GM23248 (cell line): ENCODE measurements around the gene CNN2. TPM values are rescaled to one million over a fixed set of nuclear protein-coding genes. Genes with fewer than 3 reads are reported as not detected.
A peak's percentile ranks its signal among the peaks of the same experiment; 100 is the strongest.

Source experiments
- DNase-seq: peaks from one replicate; pipeline ENCODE4 v3.0.0-alpha.2; 2015
- H2AFZ ChIP-seq: fragments of 200-600 bp; sonication (generic); 2 replicates; pipeline ENCODE4 v1.6.1; 2016; ENCODE audit warnings: antibody characterized with exemption
- H3F3A ChIP-seq: fragments of 200-600 bp; sonication (generic); 2 replicates; pipeline ENCODE4 v1.6.1; 2016; ENCODE audit warnings: mild to moderate bottlenecking, antibody characterized with exemption, mixed run types; ENCODE audit not compliant: insufficient read depth
- H3K27ac ChIP-seq: fragments of 200-600 bp; sonication (generic); 2 replicates; pipeline ENCODE4 v1.5.1; 2016; ENCODE audit warnings: mild to moderate bottlenecking
- H3K27me3 ChIP-seq: fragments of 200-600 bp; sonication (generic); replicated peaks from 2 replicates; pipeline ENCODE4 v1.6.1; 2016; ENCODE audit warnings: mild to moderate bottlenecking; ENCODE audit not compliant: insufficient read depth
- H3K36me3 ChIP-seq: fragments of 200-600 bp; sonication (generic); 2 replicates; pipeline ENCODE4 v1.6.1; 2016; ENCODE audit warnings: low read depth, mild to moderate bottlenecking
- H3K4me1 ChIP-seq: fragments of 200-600 bp; sonication (generic); 2 replicates; pipeline ENCODE4 v1.6.1; 2016; ENCODE audit warnings: mild to moderate bottlenecking; ENCODE audit not compliant: insufficient read depth
- H3K4me2 ChIP-seq: fragments of 200-600 bp; sonication (generic); one replicate; pipeline ENCODE4 v1.6.1; 2016; ENCODE audit warnings: mild to moderate bottlenecking; ENCODE audit not compliant: unreplicated experiment
- H3K4me3 ChIP-seq: fragments of 200-600 bp; sonication (generic); 2 replicates; pipeline ENCODE4 v1.5.1; 2016; ENCODE audit warnings: mild to moderate bottlenecking
- H3K79me2 ChIP-seq: fragments of 200-600 bp; sonication (generic); 2 replicates; pipeline ENCODE4 v1.6.1; 2016; ENCODE audit warnings: mild to moderate bottlenecking; ENCODE audit not compliant: insufficient read depth
- H3K9ac ChIP-seq: fragments of 200-600 bp; sonication (generic); 2 replicates; pipeline ENCODE4 v1.6.1; 2016; ENCODE audit warnings: mild to moderate bottlenecking
- H3K9me2 ChIP-seq: fragments of 200-600 bp; sonication (generic); 2 replicates; pipeline ENCODE4 v1.6.1; 2016; ENCODE audit warnings: mixed run types, mild to moderate bottlenecking, moderate library complexity; ENCODE audit not compliant: insufficient read depth
- H3K9me3 ChIP-seq: fragments of 200-600 bp; sonication (generic); one replicate; pipeline ENCODE4 v1.6.1; 2017; ENCODE audit warnings: low read depth
- H4K20me1 ChIP-seq: fragments of 200-600 bp; sonication (generic); 2 replicates; pipeline ENCODE4 v1.6.0; 2016; ENCODE audit not compliant: insufficient read depth
- EZH2 ChIP-seq: fragments of 200-600 bp; sonication (generic); IDR thresholded peaks from 2 replicates; pipeline ENCODE4 v1.6.1; 2018; ENCODE audit warnings: antibody characterized with exemption, mild to moderate bottlenecking; ENCODE audit not compliant: insufficient read depth, poor library complexity, severe bottlenecking
- EZH2phosphoT487 ChIP-seq: fragments of 200-600 bp; sonication (generic); IDR thresholded peaks from 2 replicates; pipeline ENCODE4 v1.6.1; 2018; ENCODE audit warnings: antibody characterized with exemption, moderate library complexity, mild to moderate bottlenecking, low read depth; ENCODE audit not compliant: insufficient read depth
- WGBS, 2 experiments: methylation state at CpG; one replicate each; pipeline ENCODE4 v1.1.6; 2015 to 2017; ENCODE audit warnings: low lambda C conversion rate in 2 of 2, low coverage in 1 of 2; ENCODE audit errors: missing lambda C conversion rate in 2 of 2; 5-methylcytosine and 5-hydroxymethylcytosine counted together
- in situ Hi-C: fragments of 300-500 bp; cut with MboI; formaldehyde crosslinking; loops from 2 replicates; pipeline ENCODE4 v1.15.0; 2020
- polyA plus RNA-seq: library from polyadenylated mRNA; unstranded; fragments of >200 nt; fragmentation: Nextera tagmentation; extraction: Ambion mirVana; gene quantifications from 2 replicates; pipeline ENCODE4 v1.2.1, GENCODE V29; 2016
- total RNA-seq: library from RNA; depleted of rRNA; stranded (reverse); fragments of >200 nt; shearing (Covaris generic); gene quantifications from 2 replicates; pipeline ENCODE4 v1.2.3, GENCODE V29; 2014; rRNA removed

The CNN2 gene
- total RNA-seq = 239 and 244 TPM in 2 replicates
- 400 and 415 TPM in 2 replicates for polyA plus RNA-seq

DNA sequence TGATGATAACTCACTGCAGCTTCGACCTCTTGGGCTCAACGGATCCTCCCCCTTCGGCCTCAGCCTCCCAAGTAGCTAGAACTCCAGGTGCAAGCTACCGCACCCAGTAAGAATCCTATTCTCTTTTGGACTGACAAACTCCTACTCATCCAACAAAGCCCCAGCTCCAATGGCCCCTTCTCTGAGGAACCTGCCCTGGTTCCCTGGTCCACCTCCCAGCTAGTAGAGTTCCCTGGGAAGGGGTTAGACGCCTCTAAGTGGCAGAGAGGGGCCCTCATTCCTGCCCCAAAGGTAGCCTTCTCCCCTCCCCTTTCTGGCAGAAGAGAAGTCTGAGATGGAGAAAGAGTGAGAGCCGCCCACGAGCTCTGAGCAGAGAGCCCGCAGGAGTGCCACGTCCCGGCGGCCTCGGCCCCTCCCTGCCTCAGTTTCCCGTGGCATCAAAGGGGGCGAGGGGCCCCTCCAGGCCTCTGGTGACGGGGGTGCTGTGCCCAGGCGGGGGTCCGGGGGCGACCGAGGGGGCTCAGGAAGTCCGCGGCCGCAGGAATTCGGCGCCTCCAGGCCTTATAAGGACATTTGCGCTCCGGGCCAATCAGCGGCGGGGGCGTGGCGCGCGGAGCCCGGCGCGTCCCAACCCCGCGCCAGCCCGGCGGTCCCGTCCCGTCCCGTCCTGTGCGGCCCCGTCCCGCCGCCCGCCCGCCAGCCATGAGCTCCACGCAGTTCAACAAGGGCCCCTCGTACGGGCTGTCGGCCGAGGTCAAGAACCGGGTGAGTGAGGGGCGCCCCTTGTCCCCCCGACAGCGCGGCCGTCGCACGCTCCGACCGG, at the start of gene CNN2:
Gene CNN2 (plus strand): TSS at position 649 of the 823 bp plus-strand sequence. CDS start 54 bp downstream, at position 703.
- Histone ChIP-seq H3K4me3 (peak within 1 kb of the TSS; percentile 90), H3K79me2 (peaks cover 51% of the 10 kb centered on the region), H3K36me3 (no peaks in the 10 kb centered on the region), H3K9me2 (no peaks in the 10 kb centered on the region), H3K27me3 (no peaks in the 10 kb centered on the region), H3K27ac (peak within 1 kb of the TSS; percentile 69), H4K20me1 (no peaks in the 10 kb centered on the region; the same call in 1 of the 2 replicates), H3K4me2 (peak within 1 kb of the TSS; percentile 75), H3K4me1 (peaks cover 8% of the 10 kb centered on the region; the same call in 1 of the 2 replicates), H3F3A (peaks cover 17% of the 10 kb centered on the region), H3K9ac (peak within 1 kb of the TSS; percentile 96), H3K9me3 (no peaks in the 10 kb centered on the region), H2AFZ (peak within 1 kb of the TSS; percentile 77)
- no peak for TF ChIP-seq EZH2
- WGBS, 2 experiments = 9 to 12% methylated on average over 33 to 45 of the region's 63 CpGs
- DNase-seq = peak; percentile 91
- in situ Hi-C loops = no loop called here

DNA sequence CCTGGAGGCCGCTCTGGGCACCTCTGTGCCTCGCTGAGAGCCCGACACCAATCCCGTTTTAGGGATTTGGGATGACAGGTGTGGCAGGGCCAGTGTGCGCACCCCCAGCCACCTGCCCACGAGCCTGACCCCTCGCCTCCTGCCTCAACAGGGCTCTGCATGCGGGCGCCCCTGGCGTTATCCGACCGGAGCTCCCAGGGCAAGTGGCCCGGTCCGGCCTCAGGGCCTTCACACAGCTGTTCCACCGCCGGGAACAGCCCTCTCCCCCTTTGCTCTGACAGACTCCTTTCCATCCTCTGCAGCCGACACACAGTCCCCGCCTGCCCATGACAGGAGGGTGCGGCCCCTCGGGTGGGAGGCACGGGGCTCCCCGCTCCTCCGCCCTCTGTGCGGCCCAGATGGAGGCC, 49.3 kb upstream of the CNN2 start:
- no peak overlapping the region for H3K27ac ChIP-seq
- H3K4me2 ChIP-seq = no peak overlapping the region
- no peak for DNase-seq
- WGBS, 2 experiments = 71 to 74% methylated on average over 18 to 24 of the region's 24 CpGs
- no peaks in the 10 kb centered on the region for H3K9me3 ChIP-seq
- H3K79me2 ChIP-seq = no peaks in the 10 kb centered on the region
- in situ Hi-C loops = no loop called here
- no peaks in the 10 kb centered on the region for H3K4me1 ChIP-seq
- H3F3A ChIP-seq = no peaks in the 10 kb centered on the region
- H3K9ac ChIP-seq = no peak overlapping the region
- no peak overlapping the region for H3K4me3 ChIP-seq
- H3K27me3 ChIP-seq = no peaks in the 10 kb centered on the region
- no peaks in the 10 kb centered on the region for H4K20me1 ChIP-seq
- H3K9me2 ChIP-seq = no peaks in the 10 kb centered on the region
- H2AFZ ChIP-seq = no peak overlapping the region
- H3K36me3 ChIP-seq = peaks cover 3% of the 10 kb centered on the region; the same call in 1 of the 2 replicates
- no peak for TF ChIP-seq EZH2
- no peak for TF ChIP-seq EZH2phosphoT487

DNA sequence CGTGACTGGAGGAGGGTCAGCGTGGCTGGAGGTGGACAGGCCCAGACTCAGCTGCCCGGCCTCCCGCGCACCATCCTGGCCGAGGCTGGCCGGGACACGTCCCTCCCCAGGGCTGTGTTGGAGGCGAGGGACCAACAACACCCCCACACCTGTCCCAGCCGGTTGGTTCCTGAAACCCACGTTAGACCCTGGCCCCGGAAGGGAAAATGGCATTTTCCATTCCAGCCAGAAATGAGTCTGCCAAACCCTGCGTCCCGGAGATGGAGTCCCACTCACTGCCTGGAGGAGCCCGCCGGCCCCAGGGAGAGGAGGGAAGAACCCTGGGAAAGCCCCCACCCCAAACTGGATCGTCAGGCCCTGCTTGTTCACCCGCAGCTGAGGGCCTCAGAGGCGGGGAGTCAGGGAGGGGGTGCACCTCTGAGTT, 47.1 kb upstream of the CNN2 start:
- DNase-seq = no peak
- in situ Hi-C loops = no loop called here
- Histone ChIP-seq H3K27me3 (no peaks in the 10 kb centered on the region), H3F3A (peaks cover 6% of the 10 kb centered on the region), H3K79me2 (peaks cover 6% of the 10 kb centered on the region), H3K9me2 (no peaks in the 10 kb centered on the region), H4K20me1 (no peaks in the 10 kb centered on the region), H3K36me3 (no peaks in the 10 kb centered on the region), H3K4me3 (no peak overlapping the region), H3K4me1 (peaks cover 8% of the 10 kb centered on the region; the same call in 1 of the 2 replicates), H3K9me3 (no peaks in the 10 kb centered on the region), H3K4me2 (no peak overlapping the region), H2AFZ (no peak overlapping the region), H3K9ac (no peak overlapping the region), H3K27ac (no peak overlapping the region)
- TF ChIP-seq EZH2phosphoT487 = no peak
- TF ChIP-seq EZH2 = no peak
- WGBS, 2 experiments = 60 to 61% methylated on average over 16 to 19 of the region's 19 CpGs

DNA sequence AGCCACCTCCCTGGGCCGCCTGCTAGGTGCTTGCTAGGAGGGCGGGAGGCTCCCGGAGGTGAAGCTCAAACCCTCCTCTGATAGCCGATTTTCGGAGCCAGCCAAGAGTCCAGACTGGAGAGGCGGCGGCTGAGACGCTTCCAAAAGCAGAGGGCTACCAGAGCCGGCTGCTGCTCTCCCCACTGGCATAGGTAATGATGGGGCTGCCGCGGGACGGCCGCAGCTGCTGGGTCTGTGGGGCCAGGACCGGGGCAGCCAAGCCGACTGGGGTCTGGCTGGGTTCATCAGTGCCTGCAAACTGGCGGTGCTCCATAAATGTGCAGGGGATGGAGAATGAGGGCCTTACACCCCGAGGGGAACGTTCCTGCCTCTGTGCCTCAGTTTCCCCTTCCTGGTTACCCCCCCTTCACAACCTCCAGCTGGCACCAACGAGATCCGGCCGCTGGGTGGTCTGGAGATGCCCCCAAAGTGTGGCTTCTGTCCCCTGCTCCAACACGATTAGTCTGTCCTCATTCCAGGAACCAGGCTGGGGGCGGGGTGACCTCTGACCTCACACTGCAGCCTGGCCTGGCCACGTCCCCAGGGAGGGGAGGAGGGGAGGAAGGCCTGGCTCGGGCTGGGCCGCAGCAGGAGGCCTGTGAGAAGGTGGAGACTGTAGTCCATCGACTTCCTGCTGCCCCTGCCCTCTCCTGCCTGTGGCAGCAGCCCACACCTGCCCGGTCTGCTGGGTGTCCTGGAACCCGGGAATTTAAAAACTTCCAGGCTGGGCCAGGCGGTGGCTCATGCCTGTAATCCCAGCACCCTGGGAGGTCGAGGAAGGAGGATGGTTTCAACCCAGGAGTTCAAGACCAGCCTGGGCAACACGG, 46.0 kb upstream of the CNN2 start:
- no peak overlapping the region for H2AFZ ChIP-seq
- TF ChIP-seq EZH2 (no peak), EZH2phosphoT487 (no peak)
- no peak overlapping the region for H3K4me3 ChIP-seq
- H3K27ac ChIP-seq = no peak overlapping the region
- 23 to 40% methylated on average over 25 to 31 of the region's 32 CpGs for WGBS, 2 experiments
- peaks cover 17% of the 10 kb centered on the region for H3K79me2 ChIP-seq
- H3F3A ChIP-seq = peaks cover 6% of the 10 kb centered on the region
- peaks cover 11% of the 10 kb centered on the region; the same call in 1 of the 2 replicates for H3K4me1 ChIP-seq
- no peak for DNase-seq
- H3K9me3 ChIP-seq = no peaks in the 10 kb centered on the region
- H3K27me3 ChIP-seq = no peaks in the 10 kb centered on the region
- no peaks in the 10 kb centered on the region for H3K9me2 ChIP-seq
- no peaks in the 10 kb centered on the region for H3K36me3 ChIP-seq
- no peak overlapping the region for H3K4me2 ChIP-seq
- in situ Hi-C loops = loop anchor here (10.0 kb wide), 1 partner anchor 206 kb away; no protein-coding TSS in a partner anchor
- H4K20me1 ChIP-seq = no peaks in the 10 kb centered on the region
- H3K9ac ChIP-seq = no peak overlapping the region
